Karpas-422 (cell line): ENCODE measurements around the gene SSBP3. TPM values are rescaled to one million over a fixed set of nuclear protein-coding genes. Genes with fewer than 3 reads are reported as not detected.
"Not testable (repeated sequence)": the region's sequence is repeated elsewhere in the genome, so short reads cannot be mapped to it uniquely, and the experiment has no call there.

Source experiments
- DNase-seq: peaks from one replicate; pipeline ENCODE4 v3.0.0-alpha.2; 2015
- H2AFZ ChIP-seq: fragments of 200-600 bp; sonication (generic); 2 replicates; pipeline ENCODE4 v1.6.1; 2014; ENCODE audit warnings: antibody characterized with exemption, low read length, mixed read lengths
- H3K27ac ChIP-seq: fragments of 200-600 bp; sonication (generic); 2 replicates; pipeline ENCODE4 v1.5.1; 2014; ENCODE audit warnings: mild to moderate bottlenecking, low read length, moderate library complexity
- H3K27me3 ChIP-seq: fragments of 200-600 bp; sonication (generic); 2 replicates; pipeline ENCODE4 v1.6.1; 2014; ENCODE audit warnings: low read length, mixed read lengths
- H3K36me3 ChIP-seq: fragments of 200-600 bp; sonication (generic); 2 replicates; pipeline ENCODE4 v1.6.1; 2014; ENCODE audit warnings: low read length, mixed read lengths; ENCODE audit not compliant: insufficient read depth
- H3K4me1 ChIP-seq: fragments of 200-600 bp; sonication (generic); 2 replicates; pipeline ENCODE4 v1.6.1; 2014; ENCODE audit warnings: mild to moderate bottlenecking, low read length, mixed read lengths
- H3K4me2 ChIP-seq: fragments of 200-600 bp; sonication (generic); 2 replicates; pipeline ENCODE4 v1.6.1; 2014; ENCODE audit warnings: low read length, low read depth, mild to moderate bottlenecking; ENCODE audit not compliant: poor library complexity, severe bottlenecking
- H3K4me3 ChIP-seq: fragments of 200-600 bp; sonication (generic); 2 replicates; pipeline ENCODE4 v1.5.1; 2014; ENCODE audit warnings: mild to moderate bottlenecking, antibody characterized with exemption, low read length, mixed read lengths
- H3K79me2 ChIP-seq: fragments of 200-600 bp; sonication (generic); 2 replicates; pipeline ENCODE4 v1.6.1; 2014; ENCODE audit warnings: mild to moderate bottlenecking, low read length, mixed read lengths
- H3K9ac ChIP-seq: fragments of 200-600 bp; sonication (generic); 2 replicates; pipeline ENCODE4 v1.6.0; 2014; ENCODE audit warnings: low read length
- H3K9me2 ChIP-seq: fragments of 200-600 bp; sonication (generic), shearing (Covaris generic); replicated peaks from 2 replicates; pipeline ENCODE4 v1.6.0; 2014; ENCODE audit warnings: mild to moderate bottlenecking, low read length, moderate library complexity; ENCODE audit not compliant: insufficient read depth
- H3K9me3 ChIP-seq: fragments of 300-700, 200-600 bp; sonication (generic); 2 replicates; pipeline ENCODE4 v1.6.1; 2014; ENCODE audit warnings: low read length, mixed read lengths
- H4K20me1 ChIP-seq: fragments of 200-600 bp; sonication (generic); 2 replicates; pipeline ENCODE4 v1.6.1; 2014; ENCODE audit warnings: mild to moderate bottlenecking, antibody characterized with exemption, low read length, low read depth; ENCODE audit not compliant: insufficient read depth
- total RNA-seq: library from RNA; depleted of rRNA; stranded (reverse); fragments of >200 nt; shearing (Covaris generic); gene quantifications from 2 replicates; pipeline ENCODE4 v1.2.3, GENCODE V29; 2014; ENCODE audit warnings: low replicate concordance

SSBP3 gene
- total RNA-seq, 1 experiment from 2014 or later, result 4.7 TPM

DNA sequence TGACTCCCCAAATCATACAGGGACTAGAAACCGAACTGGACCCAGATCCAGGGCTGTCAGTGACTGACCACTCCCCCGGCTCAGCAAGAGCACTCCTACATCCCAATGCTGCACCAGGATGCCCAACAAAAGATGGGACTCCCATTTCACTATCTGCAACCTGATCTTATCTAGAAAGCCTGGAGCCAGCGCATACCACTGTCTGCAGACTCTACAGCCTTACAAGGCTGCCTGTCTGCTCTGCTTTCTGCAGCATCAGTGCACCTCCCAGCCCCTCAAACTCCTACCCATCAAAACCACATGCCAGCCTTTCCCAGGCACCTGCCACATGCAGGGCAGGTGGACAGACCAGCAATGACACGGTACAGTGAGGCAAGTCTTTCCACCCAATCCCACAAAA lies 52.2 kb downstream of the SSBP3 start:
- H3K4me2 ChIP-seq, result no peak overlapping the region
- H3K27me3 ChIP-seq, result no peaks in the 10 kb centered on the region
- no peak overlapping the region for H3K27ac ChIP-seq
- H2AFZ ChIP-seq, result no peak overlapping the region
- H3K4me1 ChIP-seq, result peaks cover 7% of the 10 kb centered on the region
- no peak overlapping the region for H3K4me3 ChIP-seq
- H3K79me2 ChIP-seq, result no peaks in the 10 kb centered on the region
- DNase-seq, result no peak
- no peaks in the 10 kb centered on the region for H3K9me2 ChIP-seq
- no peaks in the 10 kb centered on the region for H3K36me3 ChIP-seq
- H3K9me3 ChIP-seq, result no peaks in the 10 kb centered on the region
- no peak overlapping the region for H3K9ac ChIP-seq
- no peaks in the 10 kb centered on the region for H4K20me1 ChIP-seq

DNA sequence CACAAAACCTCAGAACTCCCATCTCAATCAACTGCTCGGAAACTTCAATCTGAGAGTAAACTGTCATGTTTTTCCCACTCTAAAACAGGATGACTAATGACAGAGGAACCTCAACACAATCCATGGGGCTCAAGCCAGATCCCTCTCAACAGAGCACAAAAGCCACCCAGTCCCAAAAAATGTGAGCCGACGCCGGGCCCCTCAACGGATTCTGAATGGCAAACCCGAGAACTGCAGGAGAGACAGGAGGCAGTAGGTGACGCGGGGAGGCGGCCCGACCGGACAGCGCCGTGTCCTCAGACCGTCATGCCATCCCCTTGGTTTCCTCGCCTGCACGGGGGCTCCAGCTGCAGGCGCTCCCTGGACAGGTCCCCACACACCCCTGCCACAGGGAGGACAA lies 53.4 kb downstream of the SSBP3 start:
- no peak for DNase-seq
- peaks cover 7% of the 10 kb centered on the region for H3K4me1 ChIP-seq

DNA sequence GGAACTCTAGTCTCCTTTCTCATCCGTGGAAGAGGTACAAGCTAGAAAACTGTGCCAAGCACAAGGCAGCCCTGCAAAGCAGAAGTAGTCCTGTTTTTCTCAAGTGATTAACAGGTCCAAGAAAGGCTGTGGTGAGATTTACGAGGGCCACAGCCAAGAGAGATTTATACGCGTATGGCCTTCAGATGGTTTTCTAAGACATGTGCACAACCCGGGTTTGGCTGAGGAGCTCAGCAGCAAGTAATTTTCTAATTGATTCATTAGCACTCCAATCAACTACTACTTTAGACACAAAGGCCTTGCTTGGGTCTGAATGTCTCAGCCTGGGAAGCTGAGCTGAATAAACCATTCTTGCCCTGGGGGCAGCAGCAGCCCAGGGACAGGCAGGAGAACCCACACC lies 55.8 kb downstream of the SSBP3 start:
- H4K20me1 ChIP-seq, result no peaks in the 10 kb centered on the region
- no peaks in the 10 kb centered on the region for H3K9me3 ChIP-seq
- H3K9me2 ChIP-seq, result no peaks in the 10 kb centered on the region
- no peaks in the 10 kb centered on the region for H3K4me1 ChIP-seq
- no peak for DNase-seq
- no peak overlapping the region for H3K4me2 ChIP-seq
- H3K9ac ChIP-seq, result no peak overlapping the region
- no peak overlapping the region for H3K27ac ChIP-seq
- no peaks in the 10 kb centered on the region for H3K36me3 ChIP-seq
- no peaks in the 10 kb centered on the region for H3K79me2 ChIP-seq
- H3K4me3 ChIP-seq, result no peak overlapping the region
- H3K27me3 ChIP-seq, result no peaks in the 10 kb centered on the region
- H2AFZ ChIP-seq, result no peak overlapping the region

More for the DNA sequence above, 53.4 kb downstream of the SSBP3 start:
- no peaks in the 10 kb centered on the region for H3K27me3 ChIP-seq
- no peak overlapping the region for H3K4me3 ChIP-seq
- no peaks in the 10 kb centered on the region for H3K79me2 ChIP-seq
- H4K20me1 ChIP-seq, result no peaks in the 10 kb centered on the region
- H3K36me3 ChIP-seq, result no peaks in the 10 kb centered on the region
- H3K9me2 ChIP-seq, result no peaks in the 10 kb centered on the region
- no peak overlapping the region for H2AFZ ChIP-seq
- no peaks in the 10 kb centered on the region for H3K9me3 ChIP-seq
- no peak overlapping the region for H3K4me2 ChIP-seq
- H3K27ac ChIP-seq, result no peak overlapping the region
- no peak overlapping the region for H3K9ac ChIP-seq

DNA sequence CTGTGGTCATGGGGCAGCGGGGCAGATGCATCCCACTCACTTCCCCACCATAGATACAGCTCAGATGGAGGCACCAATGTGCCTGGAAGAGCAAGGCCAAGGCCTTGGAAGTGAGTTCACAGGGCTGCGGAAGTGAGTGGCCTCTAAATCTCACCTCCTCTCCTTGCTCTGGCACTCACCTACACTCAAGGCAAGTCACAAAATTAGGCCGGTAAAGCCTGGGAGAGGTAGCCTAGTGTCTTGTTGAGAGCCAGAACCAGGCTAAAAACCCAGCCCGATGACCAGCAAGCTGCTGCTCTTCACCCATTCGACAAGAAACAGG lies 57.5 kb downstream of the SSBP3 start:
- no peaks in the 10 kb centered on the region for H4K20me1 ChIP-seq
- no peaks in the 10 kb centered on the region for H3K79me2 ChIP-seq
- no peak overlapping the region for H3K9ac ChIP-seq
- no peaks in the 10 kb centered on the region for H3K9me2 ChIP-seq
- no peak overlapping the region for H2AFZ ChIP-seq
- no peak overlapping the region for H3K4me2 ChIP-seq
- DNase-seq, result no peak
- no peaks in the 10 kb centered on the region for H3K27me3 ChIP-seq
- H3K4me3 ChIP-seq, result no peak overlapping the region
- H3K9me3 ChIP-seq, result no peaks in the 10 kb centered on the region
- H3K36me3 ChIP-seq, result no peaks in the 10 kb centered on the region
- no peak overlapping the region for H3K27ac ChIP-seq
- H3K4me1 ChIP-seq, result no peaks in the 10 kb centered on the region

DNA sequence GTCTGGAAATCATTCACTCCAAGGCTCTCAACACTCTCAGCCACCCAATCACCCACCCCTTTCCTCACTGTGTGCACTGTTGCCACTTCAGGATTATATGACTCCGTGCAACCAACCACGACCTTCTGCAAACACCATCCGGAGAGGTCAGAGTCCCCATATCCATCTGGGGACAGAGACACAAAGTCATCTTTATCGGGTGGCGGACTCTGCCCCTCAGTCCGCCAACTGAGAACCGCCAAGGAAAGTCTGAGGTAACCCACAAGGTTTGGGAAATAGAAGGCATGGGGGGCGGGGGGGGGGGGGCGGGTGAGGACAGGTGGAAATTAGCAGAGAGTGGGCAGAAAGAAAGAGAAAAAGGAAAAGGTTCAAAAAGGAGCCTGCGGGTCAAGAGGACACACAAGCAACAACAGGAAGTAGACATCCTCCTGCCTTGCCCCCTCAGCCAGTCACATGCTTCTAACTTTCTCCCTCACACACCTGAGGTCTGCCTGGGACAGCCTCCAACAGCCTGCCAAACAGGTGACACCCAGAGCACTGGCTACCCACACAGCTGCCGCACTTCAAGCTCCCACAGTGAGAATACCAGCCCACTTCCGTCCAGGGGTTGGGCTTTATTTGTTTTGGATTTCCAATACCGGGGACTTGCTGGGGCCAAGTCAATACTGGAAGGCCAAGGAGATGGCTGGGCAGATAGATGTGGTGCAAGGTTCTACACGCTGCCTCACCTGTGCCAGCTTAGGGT lies 58.1 kb downstream of the SSBP3 start:
- H3K9me3 ChIP-seq, result no peaks in the 10 kb centered on the region
- H3K36me3 ChIP-seq, result no peaks in the 10 kb centered on the region
- no peak overlapping the region for H3K4me2 ChIP-seq
- H4K20me1 ChIP-seq, result no peaks in the 10 kb centered on the region
- no peaks in the 10 kb centered on the region for H3K27me3 ChIP-seq
- H3K9ac ChIP-seq, result no peak overlapping the region
- no peak overlapping the region for H3K27ac ChIP-seq
- no peaks in the 10 kb centered on the region for H3K9me2 ChIP-seq
- no peaks in the 10 kb centered on the region for H3K4me1 ChIP-seq
- H3K4me3 ChIP-seq, result no peak overlapping the region
- DNase-seq, result no peak
- no peaks in the 10 kb centered on the region for H3K79me2 ChIP-seq
- no peak overlapping the region for H2AFZ ChIP-seq

DNA sequence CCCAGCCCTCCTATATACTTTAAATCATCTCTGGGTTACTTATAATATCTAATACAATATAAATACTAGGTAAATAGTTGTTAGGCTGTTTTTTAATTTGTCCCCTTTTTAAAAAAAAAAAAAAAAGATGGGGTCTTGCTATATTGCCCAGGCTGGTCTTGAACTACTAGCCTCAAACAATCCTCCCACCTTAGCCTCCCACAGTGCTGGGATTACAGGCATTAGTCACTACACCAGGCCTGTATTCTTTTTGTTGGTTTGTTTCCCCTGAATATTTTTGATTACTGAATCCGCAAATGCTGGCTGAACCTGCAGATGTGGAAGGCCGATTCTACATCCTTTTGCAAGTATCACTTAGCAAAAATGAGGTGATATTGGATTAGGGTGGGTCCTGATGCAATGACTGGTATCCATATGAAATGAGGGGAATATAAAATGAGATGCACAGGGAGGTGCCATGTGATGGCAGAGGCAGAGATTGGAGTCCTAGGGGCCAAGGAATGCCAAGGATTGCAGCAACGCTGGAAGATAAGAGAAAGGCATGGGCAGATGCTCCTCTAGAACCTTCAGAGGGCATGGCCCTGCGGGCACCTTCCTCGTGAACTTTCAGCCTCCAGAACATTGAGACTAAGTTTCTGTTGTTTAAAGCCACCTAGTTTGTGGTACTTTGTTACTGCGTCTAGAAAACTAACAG lies 58.8 kb downstream of the SSBP3 start:
- Histone ChIP-seq H3K4me3 (no peak overlapping the region), H3K27me3 (no peaks in the 10 kb centered on the region), H2AFZ (no peak overlapping the region), H3K9me3 (no peaks in the 10 kb centered on the region), H3K79me2 (no peaks in the 10 kb centered on the region), H4K20me1 (no peaks in the 10 kb centered on the region), H3K27ac (no peak overlapping the region), H3K4me2 (no peak overlapping the region), H3K36me3 (no peaks in the 10 kb centered on the region), H3K9ac (no peak overlapping the region), H3K9me2 (no peaks in the 10 kb centered on the region), H3K4me1 (no peaks in the 10 kb centered on the region)
- DNase-seq, result no peak

DNA sequence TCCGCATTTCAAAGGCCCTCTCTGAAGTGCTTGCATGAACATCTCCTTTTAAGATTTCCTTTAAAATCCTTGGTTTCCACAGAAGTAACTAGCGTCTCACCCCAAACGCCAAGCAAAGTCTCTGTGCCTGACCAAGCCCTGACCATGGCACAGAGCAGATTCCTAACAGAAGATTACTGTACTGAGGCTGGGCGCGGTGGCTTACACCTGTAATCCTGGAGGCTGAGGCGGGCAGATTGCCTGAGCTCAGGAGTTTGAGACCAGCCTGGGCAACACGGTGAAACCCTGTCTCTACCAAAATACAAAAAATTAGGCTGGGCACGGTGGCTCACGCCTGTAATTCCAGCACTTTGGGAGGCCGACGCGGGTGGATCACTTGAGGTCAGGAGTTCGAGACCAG lies 60.6 kb downstream of the SSBP3 start:
- not testable (repeated sequence) for H3K4me1 ChIP-seq, H3K27me3 ChIP-seq, H4K20me1 ChIP-seq, H3K4me3 ChIP-seq, H3K79me2 ChIP-seq, H3K36me3 ChIP-seq, H3K9me3 ChIP-seq, DNase-seq, H3K9ac ChIP-seq, H3K27ac ChIP-seq, H3K9me2 ChIP-seq, H2AFZ ChIP-seq, H3K4me2 ChIP-seq

DNA sequence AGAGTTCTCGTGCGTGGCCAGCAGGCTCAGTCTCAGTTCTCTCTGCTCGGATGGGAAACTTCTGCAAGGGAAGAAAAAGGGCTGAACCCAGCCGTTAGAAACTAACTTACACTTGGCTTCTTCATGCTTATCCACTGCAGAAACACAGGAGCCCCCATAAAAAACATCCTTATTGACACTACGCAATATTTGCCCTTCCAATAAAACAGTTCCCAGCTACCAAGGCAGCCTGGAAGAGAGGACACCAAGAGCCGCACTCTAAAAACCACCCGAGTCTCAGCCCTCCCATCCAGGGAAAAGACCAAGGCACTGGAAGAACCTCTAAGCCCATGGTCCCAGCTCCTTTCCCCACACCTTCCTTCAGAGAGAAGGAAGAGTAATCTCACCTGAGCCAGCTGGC lies 61.1 kb downstream of the SSBP3 start:
- H3K79me2 ChIP-seq, result no peaks in the 10 kb centered on the region

More for the DNA sequence above, 61.1 kb downstream of the SSBP3 start:
- Histone ChIP-seq H3K27me3 (no peaks in the 10 kb centered on the region), H3K4me3 (no peak overlapping the region), H3K9me2 (no peaks in the 10 kb centered on the region), H2AFZ (no peak overlapping the region), H3K4me1 (no peaks in the 10 kb centered on the region), H4K20me1 (no peaks in the 10 kb centered on the region), H3K36me3 (no peaks in the 10 kb centered on the region), H3K27ac (no peak overlapping the region), H3K9ac (no peak overlapping the region), H3K4me2 (no peak overlapping the region), H3K9me3 (no peaks in the 10 kb centered on the region)
- DNase-seq, result no peak
